Kidney epithelial cell (primary cell): ENCODE data around the gene IL22RA1. TPM values are rescaled to one million over a fixed set of nuclear protein-coding genes. Genes with fewer than 3 reads are reported as not detected.

Source experiments
- DNase-seq: peaks from one replicate; pipeline ENCODE4 v3.0.0-alpha.2; 2010; ENCODE audit warnings: low read depth
- H3K27me3 ChIP-seq: 2 replicates; pipeline ENCODE4 v1.6.0; 2011; ENCODE audit warnings: low read length; ENCODE audit not compliant: control insufficient read depth, insufficient read depth
- H3K36me3 ChIP-seq: 2 replicates; pipeline ENCODE4 v1.5.1; 2011; ENCODE audit warnings: low read length; ENCODE audit not compliant: control insufficient read depth, insufficient read depth
- H3K4me3 ChIP-seq: 2 replicates; pipeline ENCODE4 v1.5.1; 2011; ENCODE audit warnings: low read depth, mild to moderate bottlenecking, control low read depth, low read length
- CTCF ChIP-seq: IDR thresholded peaks from 2 replicates; pipeline ENCODE4 v1.5.1; 2011; ENCODE audit warnings: mild to moderate bottlenecking, moderate library complexity, low read length, control low read depth, inconsistent platforms; ENCODE audit not compliant: insufficient read depth, poor library complexity, severe bottlenecking
- total RNA-seq: library from RNA; depleted of rRNA; stranded (reverse); fragments of >200 nt; gene quantifications from 2 replicates; pipeline ENCODE4 v1.2.3, GENCODE V29; 2015

Gene IL22RA1
- total RNA-seq, 1 donor from 2014 or later, result 0.21 TPM

GRCh38 chr1:24172598-24172997 lies 29.7 kb upstream of the IL22RA1 start:
- TF ChIP-seq CTCF, result no peak
- H3K27me3 ChIP-seq, result no peaks in the 10 kb centered on the region
- H3K36me3 ChIP-seq, result no peaks in the 10 kb centered on the region
- H3K4me3 ChIP-seq, result no peak overlapping the region
- no peak for DNase-seq

GRCh38 chr1:24169286-24169685 lies 26.3 kb upstream of the IL22RA1 start:
- H3K4me3 ChIP-seq, result no peak overlapping the region
- no peak for TF ChIP-seq CTCF
- no peaks in the 10 kb centered on the region for H3K27me3 ChIP-seq
- H3K36me3 ChIP-seq, result no peaks in the 10 kb centered on the region
- DNase-seq, result no peak

- H3K27me3 ChIP-seq, result no peaks in the 10 kb centered on the region
- DNase-seq, result no peak
- no peak overlapping the region for H3K4me3 ChIP-seq
- TF ChIP-seq CTCF, result no peak
- no peaks in the 10 kb centered on the region for H3K36me3 ChIP-seq
Observed at GRCh38 chr1:24168245-24168644, 25.3 kb upstream of the IL22RA1 start.

- DNase-seq, result no peak
- Histone ChIP-seq H3K4me3 (no peak overlapping the region), H3K27me3 (no peaks in the 10 kb centered on the region), H3K36me3 (no peaks in the 10 kb centered on the region)
- TF ChIP-seq CTCF, result no peak
Observed at GRCh38 chr1:24167008-24167407, 24.1 kb upstream of the IL22RA1 start.

GRCh38 chr1:24165500-24165899 lies 22.6 kb upstream of the IL22RA1 start:
- Histone ChIP-seq H3K4me3 (no peak overlapping the region), H3K27me3 (no peaks in the 10 kb centered on the region), H3K36me3 (no peaks in the 10 kb centered on the region)
- no peak for DNase-seq
- no peak for TF ChIP-seq CTCF

- H3K27me3 ChIP-seq, result no peaks in the 10 kb centered on the region
- DNase-seq, result no peak
- no peak overlapping the region for H3K4me3 ChIP-seq
- no peak for TF ChIP-seq CTCF
- no peaks in the 10 kb centered on the region for H3K36me3 ChIP-seq
Observed at GRCh38 chr1:24164004-24164403, 21.1 kb upstream of the IL22RA1 start.
